GM10266 (cell line): Measurements from ENCODE around the gene S1PR4.

Experiments used
- DNase-seq: peaks from one replicate; pipeline ENCODE4 v3.0.0; 2012; ENCODE audit errors: extremely low spot score
- CTCF ChIP-seq: IDR thresholded peaks from 2 replicates; pipeline ENCODE4 v1.5.1; 2012; ENCODE audit warnings: mild to moderate bottlenecking, low read depth; ENCODE audit not compliant: control insufficient read depth, insufficient read depth; ENCODE audit errors: missing control alignments

Gene S1PR4

GRCh38 chr19:3178377-3178972 is at the start of gene S1PR4:
Gene S1PR4 (plus strand): TSS chr19:3178769. CDS start chr19:3178793, 24 bp downstream.
- no peak for TF ChIP-seq CTCF
- DNase-seq, result peak; percentile 79

- peak; percentile 19 for TF ChIP-seq CTCF
- no peak for DNase-seq
Observed at GRCh38 chr19:3129112-3129511, 49.5 kb upstream of the S1PR4 start.

- TF ChIP-seq CTCF, result no peak
- no peak for DNase-seq
Observed at GRCh38 chr19:3131168-3131567, 47.4 kb upstream of the S1PR4 start.

- no peak for TF ChIP-seq CTCF
Observed at GRCh38 chr19:3132971-3133792, 45.4 kb upstream of the S1PR4 start.

GRCh38 chr19:3133793-3134116 is 44.8 kb upstream of the S1PR4 start:
- DNase-seq, result no peak
- no peak for TF ChIP-seq CTCF

More at GRCh38 chr19:3132971-3133792, 45.4 kb upstream of the S1PR4 start:
- DNase-seq, result peak; percentile 84

DNA sequence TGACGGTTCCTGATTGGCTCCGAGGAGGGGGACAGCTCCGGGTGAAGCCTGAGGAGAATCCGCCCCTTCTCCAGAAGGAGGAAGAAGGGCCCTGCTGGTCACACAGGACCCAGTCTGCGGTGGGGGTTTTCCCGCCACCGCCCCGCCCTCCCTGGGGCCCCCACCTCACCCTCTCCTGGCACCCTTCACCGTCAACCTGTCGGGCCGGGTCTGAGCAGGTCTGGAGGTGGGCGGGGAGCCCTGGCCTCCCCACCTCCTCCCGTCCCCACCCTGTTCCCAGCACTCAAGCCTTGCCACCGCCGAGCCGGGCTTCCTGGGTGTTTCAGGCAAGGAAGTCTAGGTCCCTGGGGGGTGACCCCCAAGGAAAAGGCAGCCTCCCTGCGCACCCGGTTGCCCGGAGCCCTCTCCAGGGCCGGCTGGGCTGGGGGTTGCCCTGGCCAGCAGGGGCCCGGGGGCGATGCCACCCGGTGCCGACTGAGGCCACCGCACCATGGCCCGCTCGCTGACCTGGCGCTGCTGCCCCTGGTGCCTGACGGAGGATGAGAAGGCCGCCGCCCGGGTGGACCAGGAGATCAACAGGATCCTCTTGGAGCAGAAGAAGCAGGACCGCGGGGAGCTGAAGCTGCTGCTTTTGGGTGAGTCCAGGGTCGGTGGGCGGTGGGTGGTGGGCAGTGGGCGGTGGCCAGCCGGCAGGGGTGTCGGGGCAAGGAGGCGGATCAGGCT is 42.4 kb upstream of the S1PR4 start, which contains the start of gene GNA15:
GNA15 (plus strand) TSS at position 73 of the 723 bp plus-strand sequence; CDS start at position 491, 418 bp downstream.
- TF ChIP-seq CTCF, result no peak
- peak; percentile 74 for DNase-seq
